Mucosa of rectum (tissue), 2 donors: ENCODE data around the gene BCAS1.

ENCODE experiments used
- H3K27ac ChIP-seq, 2 donors: one replicate each; pipeline ENCODE4 v1.7.0; 2013; ENCODE audit warnings: inconsistent platforms in 2 of 2, low read depth in 2 of 2, low read length in 2 of 2
- H3K27me3 ChIP-seq, 2 donors: one replicate each; pipeline ENCODE4 v1.7.0; 2013; ENCODE audit warnings: low read length in 2 of 2; ENCODE audit not compliant: control insufficient read depth in 2 of 2, insufficient read depth in 2 of 2
- H3K36me3 ChIP-seq, 2 donors: one replicate each; pipeline ENCODE4 v1.7.0; 2013; ENCODE audit warnings: low read length in 2 of 2; ENCODE audit not compliant: control insufficient read depth in 2 of 2, insufficient read depth in 2 of 2
- H3K4me1 ChIP-seq, 2 donors: one replicate each; pipeline ENCODE4 v1.7.0; 2013; ENCODE audit warnings: low read length in 2 of 2, mild to moderate bottlenecking in 1 of 2; ENCODE audit not compliant: control insufficient read depth in 2 of 2, insufficient read depth in 2 of 2
- H3K4me3 ChIP-seq, 2 donors: one replicate each; pipeline ENCODE4 v1.7.0; 2013; ENCODE audit warnings: low read length in 2 of 2
- H3K9ac ChIP-seq, 2 donors: one replicate each; pipeline ENCODE4 v1.7.0; 2013; ENCODE audit warnings: low read length in 2 of 2, low read depth in 1 of 2, mild to moderate bottlenecking in 1 of 2
- H3K9me3 ChIP-seq, 2 donors: one replicate each; pipeline ENCODE4 v1.7.0; 2013; ENCODE audit warnings: low read length in 2 of 2; ENCODE audit not compliant: control insufficient read depth in 2 of 2
- donor health status: healthy.
- donor health status: Normal muscosa, but diverticular disease.

Gene BCAS1

DNA sequence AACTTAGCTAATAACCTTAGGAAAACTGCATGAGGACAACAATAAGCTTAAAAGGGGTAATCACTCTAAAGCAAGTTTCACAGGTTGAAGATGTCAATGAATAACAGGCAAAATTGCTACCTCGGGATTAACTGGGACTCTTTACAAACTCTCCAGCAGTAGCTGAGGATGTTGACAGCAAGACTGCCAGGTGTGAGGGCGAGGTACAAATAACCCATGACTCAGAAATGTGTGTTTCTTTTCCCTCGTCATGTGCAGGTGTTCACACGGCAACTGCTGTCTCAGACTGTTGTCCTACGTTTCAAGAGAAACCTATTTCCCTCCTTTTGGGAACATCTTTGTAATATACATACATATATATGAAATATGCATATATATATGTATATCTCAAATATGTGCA is 15.9 kb downstream of the BCAS1 start:
- Histone ChIP-seq H3K27ac (no peak overlapping the region), H3K36me3 (peaks cover 18 to 28% of the 10 kb centered on the region in 2 donors), H3K9ac (no peak overlapping the region), H3K4me1 (no peaks in the 10 kb centered on the region), H3K4me3 (no peak overlapping the region), H3K9me3 (no peaks in the 10 kb centered on the region), H3K27me3 (no peaks in the 10 kb centered on the region)

DNA sequence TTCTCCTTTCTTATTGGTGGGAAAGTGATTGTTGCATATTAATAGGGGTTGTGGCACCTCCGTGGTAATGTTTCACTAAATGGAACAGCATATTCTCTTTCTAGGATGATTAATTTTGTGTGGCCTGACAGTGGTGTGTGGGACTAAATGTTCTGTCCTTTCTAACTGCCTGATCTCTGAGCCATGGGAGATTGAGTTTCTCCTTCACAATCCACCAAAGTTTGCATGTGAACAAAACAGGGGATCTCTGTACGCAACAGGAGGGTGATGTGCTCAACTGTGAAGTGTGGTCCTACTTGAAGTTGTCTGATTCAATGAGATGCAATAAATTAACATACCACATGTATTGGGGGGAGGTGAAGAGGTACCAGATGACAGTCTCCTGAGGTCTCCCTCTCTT is 19.3 kb downstream of the BCAS1 start:
- H3K4me1 ChIP-seq, result no peaks in the 10 kb centered on the region
- no peak overlapping the region for H3K4me3 ChIP-seq
- H3K27ac ChIP-seq, result no peak overlapping the region
- H3K9me3 ChIP-seq, result no peaks in the 10 kb centered on the region
- H3K36me3 ChIP-seq, result peaks cover 13 to 21% of the 10 kb centered on the region in 2 donors
- no peak overlapping the region for H3K9ac ChIP-seq
- no peaks in the 10 kb centered on the region for H3K27me3 ChIP-seq

DNA sequence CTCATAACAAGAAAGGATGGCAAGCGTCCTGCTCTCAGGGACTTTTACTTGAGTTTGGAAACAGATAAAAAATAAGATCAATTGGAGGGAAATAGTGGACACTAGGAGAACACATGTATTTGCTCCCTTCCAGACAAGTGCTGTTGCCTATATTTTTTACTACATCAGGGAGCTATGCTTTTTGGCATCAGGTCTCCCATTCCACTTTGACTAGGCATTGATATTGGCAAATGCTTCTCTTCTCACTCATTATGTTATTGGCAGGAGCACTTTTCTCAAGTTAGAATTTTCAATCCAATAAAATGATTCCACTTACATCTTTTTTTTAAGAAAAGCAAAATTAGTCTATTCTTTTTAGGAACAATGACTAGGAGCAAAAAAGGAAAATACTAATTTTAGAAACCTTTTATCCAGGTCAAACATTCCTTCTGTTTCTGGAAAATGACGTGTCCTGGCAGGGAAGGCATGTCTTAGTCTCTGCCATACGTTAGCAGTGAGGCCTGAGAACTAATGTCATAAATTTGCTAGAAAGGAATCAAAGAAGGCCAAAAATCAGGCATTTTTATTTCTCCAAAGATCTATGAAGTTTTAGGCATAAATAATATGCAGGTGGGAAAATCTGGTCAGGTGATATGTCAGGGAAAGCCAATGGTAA is 21.4 kb downstream of the BCAS1 start:
- Histone ChIP-seq H3K4me3 (no peak overlapping the region), H3K9ac (no peak overlapping the region), H3K9me3 (no peaks in the 10 kb centered on the region), H3K4me1 (no peaks in the 10 kb centered on the region), H3K36me3 (peaks cover 13 to 21% of the 10 kb centered on the region in 2 donors), H3K27ac (no peak overlapping the region), H3K27me3 (no peaks in the 10 kb centered on the region)

DNA sequence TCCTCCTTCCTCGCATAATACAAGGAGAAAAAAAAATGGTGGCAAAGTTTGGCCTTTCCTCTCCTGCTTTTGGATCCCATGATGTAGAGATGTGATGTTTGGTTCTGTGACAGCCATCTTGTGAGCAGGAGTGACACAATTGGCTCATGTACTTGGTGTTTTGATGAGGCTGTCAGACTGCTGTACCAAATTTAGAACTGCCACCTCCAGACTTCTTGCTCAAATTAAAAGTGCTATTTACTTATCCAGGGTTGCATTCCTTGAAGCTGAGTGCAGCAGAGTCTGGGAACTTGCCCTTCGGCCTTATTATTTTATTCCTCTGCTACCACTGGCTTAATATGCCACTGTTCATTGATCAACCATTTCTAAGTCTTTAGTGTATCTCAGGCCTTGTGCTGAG is 21.9 kb downstream of the BCAS1 start:
- H3K4me1 ChIP-seq, result no peaks in the 10 kb centered on the region

DNA sequence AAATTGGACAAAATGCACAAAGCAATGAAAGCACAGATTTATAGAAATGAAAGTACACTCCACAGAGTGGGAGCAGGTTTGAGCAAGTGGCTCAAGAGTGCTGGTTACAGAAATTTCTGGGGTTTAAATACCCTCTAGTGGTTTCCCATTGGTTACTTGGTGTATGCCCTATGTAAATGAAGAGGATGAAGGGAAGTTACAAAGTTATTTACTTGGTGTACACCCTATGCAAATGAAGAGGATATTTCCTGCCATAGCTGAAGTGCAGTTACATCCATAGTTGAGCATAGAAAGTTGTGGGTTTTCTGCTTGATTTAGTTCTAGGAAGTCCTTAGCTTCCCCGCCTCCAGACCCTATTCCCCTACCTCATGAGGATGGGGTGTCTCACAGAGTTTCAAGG is 22.7 kb downstream of the BCAS1 start:
- peaks cover 9 to 21% of the 10 kb centered on the region in 2 donors for H3K36me3 ChIP-seq
- H3K4me1 ChIP-seq, result no peaks in the 10 kb centered on the region
- H3K9me3 ChIP-seq, result no peaks in the 10 kb centered on the region
- H3K27ac ChIP-seq, result no peak overlapping the region
- no peak overlapping the region for H3K9ac ChIP-seq
- no peaks in the 10 kb centered on the region for H3K27me3 ChIP-seq
- H3K4me3 ChIP-seq, result no peak overlapping the region

More for the DNA sequence above, 21.9 kb downstream of the BCAS1 start:
- no peak overlapping the region for H3K9ac ChIP-seq
- H3K27ac ChIP-seq, result no peak overlapping the region
- no peak overlapping the region for H3K4me3 ChIP-seq
- H3K27me3 ChIP-seq, result no peaks in the 10 kb centered on the region
- H3K9me3 ChIP-seq, result no peaks in the 10 kb centered on the region
- peaks cover 10 to 21% of the 10 kb centered on the region in 2 donors for H3K36me3 ChIP-seq

DNA sequence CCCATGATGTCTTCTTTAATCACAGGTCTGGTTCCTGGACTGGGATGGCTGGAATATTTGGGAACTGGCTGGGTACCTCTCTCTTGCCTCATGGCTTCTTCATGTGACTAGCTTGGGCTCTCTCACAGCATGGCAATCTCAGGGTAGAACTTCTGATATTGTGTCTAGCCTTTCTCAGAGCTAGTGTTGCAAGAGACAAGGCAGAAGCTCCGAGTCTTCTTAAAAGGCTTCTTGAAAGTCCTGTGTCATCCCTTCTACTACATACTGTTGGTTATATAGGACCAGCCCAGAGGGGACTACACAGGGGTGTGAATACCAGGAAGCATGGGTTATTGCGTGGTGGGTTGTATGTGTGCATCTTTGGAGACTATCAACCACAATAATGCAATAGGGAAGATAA is 23.3 kb downstream of the BCAS1 start:
- Histone ChIP-seq H3K9ac (no peak overlapping the region), H3K27ac (no peak overlapping the region), H3K4me3 (no peak overlapping the region), H3K27me3 (no peaks in the 10 kb centered on the region), H3K4me1 (no peaks in the 10 kb centered on the region), H3K9me3 (no peaks in the 10 kb centered on the region), H3K36me3 (peaks cover 6 to 18% of the 10 kb centered on the region in 2 donors)

DNA sequence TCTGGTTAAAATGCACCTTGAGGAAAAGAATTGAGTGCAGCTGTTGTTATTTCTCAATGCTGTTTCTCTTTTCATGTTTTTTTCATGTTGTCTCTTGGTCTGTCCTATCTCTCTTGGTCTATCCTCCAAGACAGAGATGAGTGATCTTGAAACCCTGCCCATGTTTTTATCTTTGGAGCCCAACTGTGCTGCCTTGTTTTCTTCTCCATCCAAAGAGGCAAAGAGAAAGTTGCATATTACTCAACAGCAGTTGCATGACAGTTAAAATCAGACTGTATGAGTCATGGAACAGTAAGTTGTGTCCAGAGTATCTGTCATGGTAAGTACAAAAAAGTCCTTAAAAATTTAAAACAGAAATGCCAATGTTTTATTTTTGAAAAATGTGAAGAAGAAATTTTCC is 26.2 kb downstream of the BCAS1 start:
- H3K4me3 ChIP-seq, result no peak overlapping the region
- no peaks in the 10 kb centered on the region for H3K27me3 ChIP-seq
- no peaks in the 10 kb centered on the region for H3K4me1 ChIP-seq
- H3K27ac ChIP-seq, result no peak overlapping the region
- H3K9ac ChIP-seq, result no peak overlapping the region
- H3K36me3 ChIP-seq, result peaks cover 0 to 6% of the 10 kb centered on the region in 2 donors
- no peaks in the 10 kb centered on the region for H3K9me3 ChIP-seq

DNA sequence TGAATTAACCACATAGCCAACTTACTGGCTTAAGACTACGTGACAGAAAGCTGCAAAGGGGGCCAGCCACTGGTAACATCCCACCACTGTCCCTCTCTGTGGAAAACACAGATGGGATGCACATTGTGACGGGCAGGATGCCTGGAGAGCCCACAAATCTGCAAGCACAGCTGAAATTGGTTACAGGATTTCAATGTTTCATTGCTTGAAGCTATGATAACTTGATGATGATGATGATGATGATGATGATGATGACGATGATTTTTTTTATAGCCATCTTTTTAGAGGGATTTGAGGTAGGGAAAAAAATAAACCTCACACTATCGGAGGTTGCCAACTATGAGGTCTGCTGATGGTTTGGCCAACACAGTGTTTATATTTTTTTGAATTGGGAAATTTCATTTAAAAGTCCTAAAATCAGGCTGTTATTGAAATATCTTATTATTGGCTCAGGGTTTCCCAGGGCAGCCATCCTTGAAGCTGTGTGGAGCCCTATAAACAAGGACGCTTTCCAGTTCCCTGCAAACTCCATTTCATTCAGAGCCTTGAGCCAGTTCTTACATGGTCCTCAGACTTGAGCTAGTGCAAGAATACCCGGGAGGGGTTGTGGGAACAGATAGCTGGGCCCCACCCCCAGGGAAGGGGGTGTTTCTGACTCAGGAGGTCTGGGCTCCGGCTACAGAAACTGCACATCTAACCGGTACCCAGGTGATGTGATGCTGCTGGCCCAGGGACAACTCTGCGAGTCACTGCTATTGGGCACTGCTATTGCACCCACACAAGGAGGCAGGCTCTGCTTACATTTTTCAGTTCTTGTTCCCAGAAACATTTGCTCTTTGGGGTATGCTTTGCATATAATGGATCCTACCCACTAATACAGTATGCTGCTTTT is 27.1 kb downstream of the BCAS1 start:
- Histone ChIP-seq H3K27me3 (no peaks in the 10 kb centered on the region), H3K9me3 (no peaks in the 10 kb centered on the region), H3K36me3 (peaks cover 0 to under 1% of the 10 kb centered on the region in 2 donors), H3K9ac (no peak overlapping the region), H3K4me3 (no peak overlapping the region), H3K27ac (no peak overlapping the region), H3K4me1 (no peaks in the 10 kb centered on the region)

DNA sequence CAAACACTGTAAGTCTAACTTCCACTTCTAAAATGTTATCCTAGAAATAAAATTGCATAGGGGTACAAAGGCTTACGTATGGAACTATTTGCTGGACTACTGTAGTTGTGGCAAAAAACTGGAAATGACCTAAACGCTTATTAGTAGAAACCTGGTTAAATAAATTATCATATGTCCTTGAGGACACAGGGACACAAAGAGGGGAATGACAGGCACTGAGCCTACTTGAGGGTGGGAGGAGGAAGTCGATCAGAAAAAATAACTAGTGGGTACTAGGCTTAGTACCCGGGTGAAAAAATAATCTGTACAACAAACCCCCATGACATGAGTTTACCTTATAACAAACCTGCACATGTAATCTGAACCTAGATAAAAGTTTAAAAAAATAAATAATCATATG is 28.4 kb downstream of the BCAS1 start:
- Histone ChIP-seq H3K9ac (no peak overlapping the region), H3K4me3 (no peak overlapping the region), H3K9me3 (no peaks in the 10 kb centered on the region), H3K27me3 (no peaks in the 10 kb centered on the region), H3K36me3 (no peaks in the 10 kb centered on the region), H3K4me1 (no peaks in the 10 kb centered on the region), H3K27ac (no peak overlapping the region)

DNA sequence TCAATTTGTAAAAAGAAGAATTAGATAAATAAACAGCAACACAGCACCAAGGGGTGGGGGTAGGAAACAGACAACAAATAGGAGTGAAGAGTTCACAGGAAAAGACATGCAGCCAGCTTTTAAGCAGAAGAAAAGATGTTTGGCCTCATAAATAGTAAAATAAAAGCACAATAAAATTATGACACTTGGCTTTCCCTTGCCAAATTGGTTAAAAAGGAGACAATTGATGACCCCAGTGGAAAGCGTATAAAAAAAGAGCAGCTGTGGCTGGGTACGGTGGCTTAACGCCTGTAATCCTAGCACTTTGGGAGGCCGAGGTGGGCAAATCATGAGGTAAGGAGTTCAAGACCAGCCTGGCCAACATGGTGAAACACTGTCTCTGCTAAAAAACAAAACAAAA is 29.1 kb downstream of the BCAS1 start:
- Histone ChIP-seq H3K27ac (no peak overlapping the region), H3K4me3 (no peak overlapping the region), H3K27me3 (no peaks in the 10 kb centered on the region), H3K36me3 (no peaks in the 10 kb centered on the region), H3K9ac (no peak overlapping the region), H3K4me1 (no peaks in the 10 kb centered on the region), H3K9me3 (no peaks in the 10 kb centered on the region)
